ENCODE measurements around the gene FAAH2.
"Not testable (repeated sequence)": the region's sequence is repeated elsewhere in the genome, so short reads cannot be mapped to it uniquely, and the experiment has no call there.

FAAH2 gene, protein sequence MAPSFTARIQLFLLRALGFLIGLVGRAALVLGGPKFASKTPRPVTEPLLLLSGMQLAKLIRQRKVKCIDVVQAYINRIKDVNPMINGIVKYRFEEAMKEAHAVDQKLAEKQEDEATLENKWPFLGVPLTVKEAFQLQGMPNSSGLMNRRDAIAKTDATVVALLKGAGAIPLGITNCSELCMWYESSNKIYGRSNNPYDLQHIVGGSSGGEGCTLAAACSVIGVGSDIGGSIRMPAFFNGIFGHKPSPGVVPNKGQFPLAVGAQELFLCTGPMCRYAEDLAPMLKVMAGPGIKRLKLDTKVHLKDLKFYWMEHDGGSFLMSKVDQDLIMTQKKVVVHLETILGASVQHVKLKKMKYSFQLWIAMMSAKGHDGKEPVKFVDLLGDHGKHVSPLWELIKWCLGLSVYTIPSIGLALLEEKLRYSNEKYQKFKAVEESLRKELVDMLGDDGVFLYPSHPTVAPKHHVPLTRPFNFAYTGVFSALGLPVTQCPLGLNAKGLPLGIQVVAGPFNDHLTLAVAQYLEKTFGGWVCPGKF

DNA sequence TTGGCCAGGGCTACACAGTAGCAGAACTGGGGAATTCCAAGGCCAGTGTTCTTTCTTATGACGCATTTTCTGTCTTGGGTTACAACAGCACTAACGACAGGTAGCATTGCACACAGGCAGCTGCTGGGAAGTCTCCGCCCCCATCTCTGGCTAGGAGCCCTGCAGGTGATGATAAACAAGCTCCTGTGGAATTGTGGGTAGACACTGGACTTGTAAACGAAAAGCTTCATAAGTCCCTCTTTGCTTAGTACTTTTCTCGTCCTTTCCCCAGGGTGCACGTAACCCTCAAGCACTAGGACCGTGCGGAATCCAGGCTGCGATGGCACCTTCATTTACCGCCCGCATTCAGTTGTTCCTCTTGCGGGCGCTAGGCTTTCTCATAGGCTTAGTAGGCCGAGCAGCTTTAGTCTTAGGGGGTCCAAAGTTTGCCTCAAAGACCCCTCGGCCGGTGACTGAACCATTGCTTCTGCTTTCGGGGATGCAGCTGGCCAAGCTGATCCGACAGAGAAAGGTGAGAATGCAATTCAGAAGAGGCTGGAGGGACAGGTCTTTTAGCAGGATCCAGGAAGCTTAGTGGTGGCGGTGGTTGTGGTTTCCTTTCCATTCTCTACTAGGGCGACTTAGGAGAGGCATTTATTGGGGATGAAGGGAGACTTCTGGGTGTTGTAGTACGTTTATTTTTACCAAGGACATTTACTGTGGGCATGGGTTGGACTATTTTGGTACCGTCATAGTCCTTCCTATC, at the start of gene FAAH2:
FAAH2 (plus strand) TSS at position 200 of the 745 bp plus-strand sequence; CDS start at position 320, 120 bp downstream.
- peak; percentile 56 for DNase-seq

DNA sequence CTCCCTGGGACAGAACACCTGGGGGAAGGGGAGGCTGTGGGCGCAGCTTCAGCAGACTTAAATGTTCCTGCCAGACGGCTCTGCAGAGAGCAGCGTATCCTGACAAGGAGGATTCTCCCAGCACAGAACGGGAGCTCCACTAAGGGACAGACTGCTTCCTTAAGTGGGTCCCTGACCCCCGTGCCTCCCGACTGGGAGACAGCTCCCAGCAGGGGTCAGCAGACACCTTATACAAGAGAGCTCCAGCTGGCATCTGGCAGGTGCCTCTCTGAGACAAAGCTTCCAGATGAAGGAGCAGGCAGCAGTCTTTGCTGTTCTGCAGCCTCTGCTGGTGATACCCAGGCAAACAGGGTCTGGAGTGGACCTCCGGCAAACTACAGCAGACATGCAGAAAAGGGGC, 44.5 kb upstream of the FAAH2 start:
- no peak for DNase-seq

DNA sequence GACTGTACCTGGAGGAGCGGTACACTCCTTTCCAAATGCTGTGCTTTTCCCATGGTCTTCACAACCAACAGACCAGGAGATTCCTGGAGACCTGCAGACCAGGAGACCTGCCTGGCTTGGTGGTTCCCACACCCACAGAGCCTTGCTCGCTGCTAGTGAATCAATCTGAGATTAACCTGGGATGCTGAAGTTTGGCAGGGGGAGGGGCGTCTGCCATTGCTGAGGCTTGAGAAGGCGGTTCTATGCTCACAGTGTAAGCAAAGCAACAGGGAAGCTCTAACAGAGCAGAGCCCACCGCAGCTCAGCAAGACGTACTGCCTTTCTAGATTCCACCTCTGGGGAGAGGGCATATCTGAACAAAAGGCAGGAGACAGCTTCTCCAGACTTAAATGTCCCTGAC, 34.5 kb upstream of the FAAH2 start:
- no peak for DNase-seq

DNA sequence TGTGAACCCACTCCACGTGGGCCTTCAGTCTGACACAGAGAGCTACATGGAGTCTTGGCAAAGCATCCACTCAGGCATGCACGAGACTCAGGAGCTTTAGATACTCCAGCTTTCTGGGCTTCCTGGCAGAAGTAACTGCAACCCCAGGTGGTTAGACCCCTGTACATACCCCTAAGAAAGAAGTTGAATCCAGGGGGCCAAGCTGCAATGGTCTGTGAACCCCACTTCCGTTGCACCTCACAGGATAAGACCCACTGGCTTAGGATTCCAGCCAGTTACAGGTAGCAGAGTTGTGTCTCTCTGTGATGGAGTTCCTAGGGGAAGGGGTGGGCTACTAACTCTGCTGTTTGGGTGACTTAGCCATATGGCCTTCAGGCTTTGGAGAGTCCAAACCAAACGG, 21.4 kb upstream of the FAAH2 start:
- DNase-seq, result no peak

DNA sequence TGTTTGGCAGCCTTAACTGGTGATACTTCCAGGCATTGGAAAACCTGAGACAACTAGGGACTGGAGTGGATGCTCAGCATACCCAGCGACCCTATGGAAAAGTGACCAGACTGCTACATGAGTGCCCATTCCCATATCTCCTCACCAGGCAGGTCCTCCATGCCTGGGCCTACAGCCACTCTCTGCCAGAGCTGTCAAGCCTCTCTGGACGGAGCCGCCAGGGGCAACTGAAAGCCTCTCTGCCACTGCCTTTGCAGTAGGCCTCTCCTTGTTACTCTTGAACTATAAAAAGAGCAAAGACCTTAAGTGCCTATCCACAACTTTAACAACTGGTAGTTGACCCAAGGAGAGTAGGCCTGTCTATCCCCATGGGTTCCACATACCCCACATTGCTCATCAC, 20.2 kb upstream of the FAAH2 start:
- DNase-seq, result no peak

DNA sequence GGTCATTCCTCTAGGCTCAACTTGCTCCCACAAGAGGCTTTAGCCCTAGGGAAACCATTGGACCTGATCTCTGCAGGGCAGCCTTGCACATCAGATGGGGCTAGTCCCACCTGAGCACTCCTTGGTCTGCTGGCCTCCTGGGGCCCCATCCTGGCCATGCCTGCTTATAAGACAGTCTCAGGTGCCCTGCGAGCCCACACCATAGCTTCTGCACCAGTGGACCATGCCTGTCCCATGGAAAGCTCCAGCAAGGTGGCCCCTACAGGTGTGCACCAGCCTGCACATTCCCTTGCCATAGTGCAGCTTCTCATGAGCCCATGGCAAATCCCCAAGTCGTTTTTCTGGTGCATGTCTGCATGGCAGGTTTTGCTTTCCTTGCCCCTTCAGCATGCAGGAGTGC, 19.6 kb upstream of the FAAH2 start:
- DNase-seq, result no peak

DNA sequence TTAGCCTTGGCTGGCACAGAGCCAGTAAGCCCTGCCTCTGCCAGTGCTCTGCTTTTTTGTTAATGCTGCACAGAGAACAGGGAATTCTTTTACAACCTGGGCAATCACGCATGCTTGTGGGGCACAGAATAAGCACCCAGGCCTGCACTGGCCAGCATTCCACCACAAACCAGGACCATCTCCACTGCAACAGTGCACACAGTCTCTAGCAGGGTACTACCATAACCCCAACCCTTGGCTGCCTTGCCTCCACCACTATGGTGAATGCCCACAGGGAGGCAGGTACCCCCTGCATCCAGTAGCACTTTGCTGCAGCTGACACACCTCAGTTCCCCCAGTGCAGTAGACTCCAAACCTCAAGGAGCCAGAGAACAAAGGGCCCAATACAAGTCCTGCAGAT, 19.2 kb upstream of the FAAH2 start:
- no peak for DNase-seq

DNA sequence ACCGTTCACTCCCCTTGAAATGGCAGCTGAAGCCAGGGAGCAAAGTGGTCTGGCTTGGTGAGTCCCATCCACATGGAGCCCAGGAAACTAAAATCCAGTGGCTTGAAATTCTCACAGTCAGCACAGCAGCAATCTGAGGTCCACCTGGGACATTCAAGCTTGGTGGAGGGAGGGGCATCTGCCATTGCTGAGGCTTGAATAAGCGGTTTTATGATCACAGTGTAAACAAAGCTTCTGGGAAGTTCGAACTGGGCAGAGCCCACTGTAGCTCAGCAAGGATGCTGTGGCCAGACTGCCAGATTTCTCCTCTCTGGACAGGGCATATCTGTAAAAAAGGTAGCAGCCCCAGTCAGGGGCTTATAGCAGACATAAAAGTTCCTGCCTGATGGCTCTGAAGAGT, 15.5 kb upstream of the FAAH2 start:
- DNase-seq, result no peak

DNA sequence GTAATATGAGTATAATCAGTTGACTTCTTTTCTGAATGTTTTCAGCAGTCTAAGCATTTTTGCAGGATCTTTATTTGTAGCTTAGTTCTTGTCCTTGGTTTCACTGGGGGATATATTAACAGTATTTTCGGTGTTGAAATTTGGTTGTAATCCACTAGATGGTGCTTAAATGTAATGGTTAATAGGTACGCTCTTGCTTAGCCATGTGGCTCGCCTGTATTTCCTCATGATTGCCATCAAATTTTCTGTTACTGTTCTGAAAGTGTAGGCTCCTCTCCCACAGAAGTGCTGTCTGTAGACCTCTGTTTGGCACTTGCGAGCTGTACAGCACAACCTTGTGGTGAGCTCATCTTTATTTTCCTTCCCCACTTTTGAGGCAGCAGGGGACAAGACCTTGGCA, 3.9 kb upstream of the FAAH2 start:
- peak; percentile 5 for DNase-seq

DNA sequence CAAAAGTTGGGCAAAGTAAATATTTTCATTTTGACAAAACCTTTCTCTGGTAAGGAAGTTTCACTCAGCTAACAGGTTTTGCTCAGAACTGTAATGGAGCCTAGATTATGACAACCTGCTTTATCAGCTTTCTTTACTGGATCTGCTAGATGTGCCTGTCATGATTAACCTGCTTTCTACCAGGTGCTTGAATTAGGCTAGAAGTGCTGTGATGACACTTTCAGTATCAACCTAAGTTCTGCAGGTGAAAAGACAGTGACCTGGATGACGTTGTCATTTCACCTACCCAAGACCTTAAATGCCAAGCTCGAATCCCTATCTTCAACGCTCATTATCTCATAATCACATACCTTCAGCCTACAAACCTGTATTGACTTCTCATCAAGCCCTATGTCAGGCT, 1.5 kb upstream of the FAAH2 start:
- DNase-seq, result no peak

DNA sequence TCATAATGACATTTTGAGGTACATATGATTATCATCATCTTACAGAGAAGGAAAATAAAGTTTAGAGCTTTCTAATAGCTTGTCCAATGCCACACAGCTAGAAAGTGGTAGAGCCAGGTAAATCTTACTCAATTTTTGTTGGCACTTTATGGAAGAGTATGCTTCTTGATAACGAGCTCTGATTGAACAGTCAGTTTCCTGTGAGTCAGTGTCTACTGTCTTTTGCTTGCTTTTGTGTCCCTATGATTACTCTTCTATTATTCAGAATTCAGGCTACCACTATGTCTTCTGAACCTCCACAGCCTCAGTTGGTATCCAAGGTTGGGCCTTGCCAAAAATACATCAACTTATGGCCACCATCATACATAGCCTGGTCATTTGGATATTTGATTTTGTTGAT, 2.6 kb downstream of the FAAH2 start:
- DNase-seq, result no peak

DNA sequence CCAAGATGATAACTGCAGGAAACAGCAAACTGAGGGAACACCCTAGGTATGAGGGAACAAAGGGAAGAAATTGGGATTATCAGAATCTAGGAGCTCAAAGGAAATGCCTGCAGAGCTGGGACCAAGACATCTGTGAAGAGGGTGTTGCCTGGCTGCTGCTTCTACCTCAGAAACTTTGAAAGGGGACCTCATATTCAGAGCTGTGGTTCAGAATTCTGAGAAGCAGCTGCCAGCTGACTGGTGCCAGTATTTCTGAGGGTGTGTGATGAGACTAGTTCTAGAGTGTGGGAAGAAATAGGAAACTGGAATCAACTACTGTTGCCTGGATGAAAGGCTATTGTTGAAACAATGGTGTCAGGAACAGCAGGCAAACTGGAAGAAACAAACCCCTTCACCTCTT, 8.5 kb downstream of the FAAH2 start:
- no peak for DNase-seq

DNA sequence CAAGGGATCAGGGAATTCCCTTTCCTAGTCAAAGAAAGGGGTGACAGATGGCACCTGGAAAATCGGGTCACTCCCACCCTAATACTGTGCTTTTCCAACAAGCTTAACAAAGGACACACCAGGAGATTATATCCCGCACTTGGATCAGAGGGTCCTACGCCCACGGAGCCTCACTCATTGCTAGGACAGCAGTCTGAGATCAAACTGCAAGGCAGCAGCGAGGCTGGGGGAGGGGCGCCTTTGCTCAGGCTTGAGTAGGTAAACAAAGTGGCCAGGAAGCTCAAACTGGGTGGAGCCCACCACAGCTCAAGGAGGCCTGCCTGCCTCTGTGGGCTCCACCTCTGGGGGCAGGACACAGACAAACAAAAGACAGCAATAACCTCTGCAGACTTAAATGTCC, 9.2 kb downstream of the FAAH2 start:
- DNase-seq, result not testable (repeated sequence)

DNA sequence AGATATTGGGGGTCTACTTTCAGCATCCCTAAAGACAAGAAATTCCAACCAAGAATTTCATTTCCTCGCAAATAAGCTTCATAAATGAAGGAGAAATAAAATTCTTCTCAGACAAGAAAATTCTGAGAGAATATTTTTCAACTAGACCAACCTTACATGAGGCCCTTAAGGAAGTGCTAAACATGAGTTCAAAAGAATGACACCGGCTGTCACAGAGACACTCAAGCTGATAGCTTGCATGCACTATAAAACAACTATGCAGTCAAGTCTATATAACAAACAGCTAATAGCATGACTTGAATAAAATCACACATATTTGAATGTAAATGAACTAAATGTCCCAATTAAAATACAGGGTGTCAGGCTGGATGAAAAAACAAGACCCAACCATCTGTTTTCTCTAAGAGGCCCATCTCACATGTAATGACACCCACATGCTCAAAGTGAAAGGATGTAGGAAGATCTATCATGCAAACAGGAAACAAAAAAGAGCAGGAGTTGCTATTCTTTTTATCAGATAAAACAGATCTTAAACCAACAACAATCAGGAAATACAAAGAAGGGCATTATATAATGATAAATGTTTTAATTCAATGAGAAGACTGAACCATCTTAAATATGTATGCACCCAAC, 27.2 kb downstream of the FAAH2 start:
- DNase-seq, result no peak

DNA sequence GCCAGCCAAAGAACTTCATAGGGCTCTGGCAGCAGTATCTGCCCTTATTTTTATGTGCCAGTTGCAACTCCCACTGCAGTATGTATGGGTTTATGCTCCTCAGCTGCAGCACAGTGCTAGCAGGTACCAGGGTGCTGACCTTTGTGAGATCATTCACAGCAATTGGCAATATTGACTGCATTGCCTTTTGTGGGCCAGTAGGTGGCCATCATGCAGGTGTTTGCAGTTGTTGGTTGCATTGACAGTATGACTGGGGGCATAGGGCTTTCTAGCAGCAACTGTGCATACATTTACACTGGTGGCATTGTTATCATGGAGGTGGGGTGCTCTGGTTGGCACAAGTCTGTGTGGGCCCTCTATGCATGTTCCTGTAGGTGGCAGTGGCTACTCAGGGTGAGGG, 42.5 kb downstream of the FAAH2 start:
- no peak for DNase-seq

DNA sequence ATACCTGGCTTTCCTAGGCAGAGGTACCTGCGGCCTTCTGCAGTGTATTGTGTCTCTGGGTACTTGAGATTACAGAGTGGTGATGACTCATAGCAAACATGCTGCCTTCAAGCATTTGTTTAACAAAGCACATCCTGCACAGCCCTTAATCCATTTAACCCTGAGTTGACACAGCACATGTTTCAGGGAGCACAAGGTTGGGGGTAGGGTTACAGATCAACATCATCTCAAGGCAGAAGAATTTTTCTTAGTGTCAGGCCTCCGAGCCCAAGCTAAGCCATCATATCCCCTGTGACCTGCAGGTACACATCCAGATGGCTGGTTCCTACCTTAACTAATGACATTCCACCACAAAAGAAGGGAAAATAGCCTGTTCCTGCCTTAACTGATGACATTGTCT, 49.3 kb downstream of the FAAH2 start:
- DNase-seq, result not testable (repeated sequence)

DNA sequence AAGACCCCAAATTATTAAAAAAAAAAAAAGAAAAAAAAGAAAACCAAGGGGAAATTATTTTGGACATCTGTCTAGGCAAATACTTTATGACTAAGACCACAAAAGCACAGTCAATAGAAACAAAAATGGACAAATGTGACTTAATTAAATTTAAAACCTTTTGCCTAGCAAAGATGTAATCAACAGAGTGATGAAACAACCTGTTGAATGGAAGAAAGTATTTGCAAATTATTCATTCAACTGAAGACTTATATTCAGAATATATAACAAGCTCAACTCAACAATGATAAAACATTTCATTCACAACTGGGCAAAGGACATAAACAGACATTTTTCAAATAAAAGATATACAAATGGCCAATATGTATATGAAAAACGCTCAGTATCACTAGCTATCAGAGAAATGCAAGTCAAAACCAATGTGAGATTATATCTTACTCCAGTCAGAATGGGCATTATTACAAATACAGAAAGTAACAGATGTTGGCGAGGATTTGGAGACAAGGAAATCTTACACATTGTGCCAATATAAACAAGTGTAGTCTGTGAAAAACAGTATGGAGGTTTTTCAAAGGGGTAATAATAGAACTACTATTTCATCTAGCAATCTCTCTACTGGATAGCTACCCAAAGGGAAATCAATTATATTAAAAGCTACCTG, 67.1 kb downstream of the FAAH2 start:
- DNase-seq, result no peak

DNA sequence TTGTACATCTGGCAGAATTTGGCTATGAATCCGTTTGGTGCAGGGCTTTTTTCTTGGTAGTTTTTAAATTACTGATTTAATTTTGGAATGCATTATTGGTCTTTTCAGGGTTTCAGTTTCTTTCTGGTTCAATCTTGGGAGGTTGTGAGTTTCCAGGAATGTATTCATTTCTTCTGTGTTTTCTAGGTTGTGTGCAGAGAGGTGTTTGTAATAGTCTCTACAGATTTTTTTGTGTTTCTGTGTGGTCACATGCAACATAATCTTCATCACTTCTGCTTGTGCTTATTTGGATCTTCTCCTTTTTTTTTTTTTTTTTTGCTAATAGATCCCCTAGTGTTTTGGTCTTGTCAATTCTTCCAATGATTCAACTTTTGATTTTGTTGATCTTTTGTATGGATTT, 77.6 kb downstream of the FAAH2 start:
- DNase-seq, result no peak

DNA sequence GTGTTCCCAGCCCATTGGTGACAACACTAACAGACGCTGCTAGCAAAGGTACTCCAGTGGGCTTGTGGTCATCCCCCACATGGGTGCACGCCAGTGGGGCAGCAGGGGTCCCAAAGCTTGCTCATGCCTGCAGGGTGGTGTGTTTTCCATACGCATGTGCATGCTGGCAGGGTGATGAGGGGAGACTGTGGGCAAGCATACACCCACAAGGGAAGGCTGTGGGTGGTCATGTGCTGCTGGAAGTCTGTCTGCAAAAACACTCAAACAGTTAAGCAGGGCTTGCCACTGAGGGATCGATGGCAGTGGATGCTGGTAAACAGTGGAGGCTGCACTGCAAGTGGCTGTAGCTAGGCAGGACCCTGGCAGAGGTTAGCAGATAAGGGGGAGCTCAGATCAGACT, 79.9 kb downstream of the FAAH2 start:
- no peak for DNase-seq

DNA sequence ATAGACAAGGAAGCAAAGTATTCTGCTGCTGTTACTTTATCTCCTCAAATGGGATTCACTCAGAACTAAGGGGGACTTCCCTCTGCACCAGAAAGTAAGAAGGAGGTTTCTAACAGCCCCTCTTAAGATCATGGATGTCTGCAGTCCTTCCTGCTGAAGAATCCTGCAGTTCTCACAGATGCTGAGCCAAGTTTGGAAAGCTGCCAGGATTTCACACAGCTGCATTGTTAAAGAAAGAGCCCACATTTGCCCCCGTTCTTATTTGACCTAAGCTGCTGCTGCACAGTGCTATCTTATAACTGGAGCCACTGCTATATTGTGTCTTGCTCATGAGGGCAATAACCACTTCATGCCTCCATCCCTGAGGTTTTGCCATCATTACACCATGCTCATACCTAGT, 81.1 kb downstream of the FAAH2 start:
- no peak for DNase-seq

DNA sequence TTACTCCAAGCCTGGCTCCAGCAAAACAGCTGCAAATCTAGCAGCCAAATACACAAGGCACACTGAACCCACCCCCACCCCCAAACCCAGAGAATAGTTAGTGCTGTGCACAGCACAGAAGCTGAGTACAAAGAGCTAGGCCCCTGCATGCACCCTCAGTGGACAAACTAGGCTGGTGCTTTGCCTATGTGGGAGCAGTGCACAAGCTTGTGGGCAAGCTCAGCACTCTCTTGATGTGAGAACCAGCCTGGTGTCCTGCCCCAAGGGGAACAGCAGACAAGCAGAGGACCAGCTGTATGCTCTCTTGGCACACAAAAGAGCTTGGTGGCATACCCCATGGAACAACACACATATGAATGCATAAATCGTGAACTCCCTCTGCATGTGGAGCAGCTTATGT, 81.7 kb downstream of the FAAH2 start:
- no peak for DNase-seq

DNA sequence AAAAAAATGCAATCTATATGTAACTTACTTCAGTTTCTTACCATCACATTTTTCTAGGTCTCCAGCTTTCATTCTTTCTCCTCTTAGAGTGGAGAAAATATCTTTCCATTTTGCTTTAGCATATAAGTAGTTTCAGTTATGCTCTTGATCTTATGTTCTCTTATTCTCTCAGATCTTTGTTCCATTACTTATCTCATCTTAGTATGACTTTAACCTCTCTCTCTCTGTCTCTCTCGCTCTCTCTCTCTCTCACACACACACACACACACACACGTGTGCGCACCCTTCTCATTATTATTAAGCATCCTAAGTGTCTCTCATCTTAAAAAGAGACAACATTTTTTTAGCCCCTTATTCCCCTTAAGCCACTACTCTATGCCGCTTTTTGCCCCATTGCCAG, 92.8 kb downstream of the FAAH2 start:
- DNase-seq, result no peak

All from NCI-H1092 treated with DMSO at 0.1 percent for 48 hours (cell line).